Stimulated activated CD4-positive, alpha-beta T cell treated with anti-CD3 and anti-CD28 coated beads, Interleukin-1b, Interleukin-23, amount 100 ng/mL, for 1 hour (primary cell): ENCODE data around the gene PRMT5.
"Not testable (repeated sequence)": the region's sequence is repeated elsewhere in the genome, so short reads cannot be mapped to it uniquely, and the experiment has no call there.

Experiments
- DNase-seq, 2 donors: peaks; one replicate each; pipeline ENCODE4 v3.0.0-alpha.2; 2020; ENCODE audit warnings: low read depth in 2 of 2

PRMT5 gene

GRCh38 chr14:22929104-22929960 is at the start of gene PRMT5:
Gene PRMT5, minus strand, starts transcription at chr14:22929376. Its CDS starts 15 bp downstream, at chr14:22929361.
- peak; percentile 95 to 98 for DNase-seq

DNA sequence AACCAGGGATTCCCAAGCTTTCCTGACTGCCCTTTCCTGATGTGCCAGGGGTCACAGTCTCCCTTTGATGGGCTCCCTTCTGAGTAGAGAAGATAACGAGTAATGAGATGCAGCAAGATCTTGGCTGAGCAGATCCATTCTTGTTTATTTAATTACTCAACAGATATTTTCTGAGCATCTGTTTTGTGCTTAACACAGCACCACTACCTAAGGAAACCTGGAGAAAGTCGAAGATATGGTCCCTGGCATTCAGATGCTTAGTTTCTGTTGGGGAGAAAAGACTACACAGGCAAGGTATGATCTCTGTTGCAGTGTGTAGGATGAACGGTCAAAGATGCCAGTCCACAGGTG is 49.3 kb upstream of the PRMT5 start:
- DNase-seq: no peak

DNA sequence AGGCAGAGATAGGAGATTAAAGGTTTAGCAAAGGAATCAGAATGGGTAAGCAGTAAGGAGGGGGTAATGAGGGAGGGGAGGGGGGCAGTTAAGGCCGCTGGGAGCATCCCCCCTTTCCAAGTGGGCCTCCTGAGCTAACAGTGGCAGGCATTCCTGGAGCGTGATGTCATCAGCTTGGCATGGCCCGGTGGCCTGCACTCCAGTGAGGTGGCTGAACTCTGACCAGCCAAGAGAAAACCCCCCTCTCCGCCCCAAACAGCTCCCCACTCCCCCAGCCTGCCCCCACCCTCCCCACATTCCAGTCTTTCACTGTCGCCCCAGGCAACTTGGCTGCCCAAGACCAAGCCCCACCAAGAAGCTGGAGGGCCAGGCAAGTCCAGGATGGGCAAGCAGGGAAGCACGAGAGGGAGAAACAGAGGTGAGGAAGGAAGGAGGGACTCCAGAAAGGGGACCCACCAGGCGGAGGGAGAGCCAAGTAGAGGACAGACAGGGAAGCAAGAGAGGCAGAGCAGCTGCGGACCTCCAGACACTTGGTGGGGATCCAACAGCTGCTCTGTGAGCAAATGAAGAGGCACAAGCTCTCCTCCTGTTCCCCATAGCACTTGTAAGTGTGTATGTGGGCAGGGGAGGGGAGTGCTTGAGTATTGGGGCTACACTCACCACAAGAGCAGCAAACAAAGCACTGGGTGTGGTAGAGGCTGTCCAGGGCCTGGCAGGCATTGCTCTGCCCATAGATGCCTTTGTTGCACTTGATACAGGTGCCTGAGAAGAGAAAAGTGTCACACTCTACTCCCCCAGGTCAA is 48.7 kb upstream of the PRMT5 start:
- DNase-seq: no peak

DNA sequence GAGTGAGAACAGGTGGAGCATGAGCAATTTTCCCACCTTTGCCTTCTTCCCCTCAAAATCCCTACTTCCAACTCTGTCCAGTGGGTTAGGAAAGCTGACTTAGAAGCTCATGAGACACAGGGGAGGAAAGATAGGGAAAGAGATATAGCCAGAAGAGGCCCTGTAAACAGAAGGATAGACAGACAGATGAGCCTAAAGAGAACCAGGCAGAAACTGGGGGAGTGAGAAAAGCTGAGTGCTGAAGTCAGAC is 48.2 kb upstream of the PRMT5 start:
- DNase-seq: no peak

DNA sequence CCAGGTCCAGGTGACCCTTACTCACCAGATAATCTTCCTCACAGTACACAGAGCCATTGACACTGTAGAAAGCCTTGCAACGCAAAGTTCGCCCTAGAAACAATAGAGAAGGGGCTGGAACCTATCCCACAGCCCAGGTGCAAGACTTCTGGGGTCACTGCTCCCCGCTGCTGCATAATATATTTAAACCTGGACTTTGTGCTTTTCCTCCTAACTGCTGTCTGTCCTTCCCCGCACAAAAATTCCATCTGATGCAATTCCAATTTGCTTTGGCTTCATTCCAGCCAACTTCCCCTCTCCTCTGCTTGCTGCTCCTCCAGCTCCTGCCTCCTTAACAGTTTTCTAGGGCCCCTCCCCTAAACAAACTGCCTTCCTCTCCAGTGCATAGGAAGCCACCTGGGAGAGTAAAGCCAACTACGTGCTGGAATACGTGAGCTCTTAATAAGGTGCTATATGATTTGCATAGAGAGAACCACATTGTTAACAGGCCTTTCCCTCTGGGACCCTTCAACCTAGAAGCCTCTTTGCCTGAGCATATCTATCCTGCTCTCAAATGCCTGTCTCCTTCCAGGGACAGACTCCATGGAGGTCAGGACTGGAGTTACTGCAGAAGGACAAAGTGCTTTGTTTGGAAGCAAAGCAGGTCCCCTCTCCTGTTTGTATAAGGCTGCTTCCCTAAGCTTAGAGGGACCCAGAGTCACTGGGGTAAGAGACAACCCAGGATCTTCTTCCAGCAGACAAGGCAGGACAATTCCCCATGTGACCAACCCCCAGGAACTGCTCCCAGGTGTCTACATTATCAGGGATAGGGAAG is 47.7 kb upstream of the PRMT5 start:
- no peak for DNase-seq

GRCh38 chr14:22974530-22975313 is 45.5 kb upstream of the PRMT5 start:
- no peak for DNase-seq

DNA sequence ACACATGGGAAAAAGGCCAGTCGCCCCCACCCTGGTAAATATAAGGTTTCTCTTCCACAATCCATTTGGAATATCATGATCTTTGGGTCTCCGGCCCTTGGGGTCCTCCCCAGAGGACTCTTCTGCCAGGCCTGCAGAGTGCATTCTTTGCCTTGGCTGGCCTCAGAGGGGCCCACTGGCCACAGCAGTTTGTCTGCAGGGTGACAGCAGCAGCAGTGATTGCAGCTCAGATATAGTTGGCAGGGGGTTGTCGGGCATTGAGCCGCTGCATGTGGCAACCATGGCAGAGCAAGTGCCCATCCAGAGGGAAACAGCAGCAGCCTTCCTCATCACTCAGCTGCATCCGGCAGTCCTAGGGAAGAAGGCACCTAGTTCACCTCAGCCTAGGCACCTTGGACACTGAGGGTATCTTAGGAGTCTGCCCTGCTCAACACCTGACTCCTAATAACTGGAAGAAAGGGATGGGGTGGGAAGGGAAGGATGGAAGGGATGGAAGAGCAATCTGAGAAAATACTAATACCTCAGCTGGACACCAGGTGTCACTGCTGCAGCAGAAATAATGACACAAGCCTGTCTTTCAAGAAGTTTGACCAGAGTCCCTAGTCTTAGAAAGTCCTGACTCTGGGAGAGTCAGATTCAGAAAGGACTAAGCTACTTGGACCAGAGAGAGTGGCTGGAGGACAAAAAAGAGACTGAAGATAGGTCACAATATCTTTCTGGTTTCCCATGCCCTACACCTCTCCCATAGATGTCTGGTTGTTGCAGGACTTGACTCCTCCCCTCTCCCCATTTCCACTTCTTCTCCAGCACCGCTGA is 44.2 kb upstream of the PRMT5 start:
- DNase-seq: no peak

DNA sequence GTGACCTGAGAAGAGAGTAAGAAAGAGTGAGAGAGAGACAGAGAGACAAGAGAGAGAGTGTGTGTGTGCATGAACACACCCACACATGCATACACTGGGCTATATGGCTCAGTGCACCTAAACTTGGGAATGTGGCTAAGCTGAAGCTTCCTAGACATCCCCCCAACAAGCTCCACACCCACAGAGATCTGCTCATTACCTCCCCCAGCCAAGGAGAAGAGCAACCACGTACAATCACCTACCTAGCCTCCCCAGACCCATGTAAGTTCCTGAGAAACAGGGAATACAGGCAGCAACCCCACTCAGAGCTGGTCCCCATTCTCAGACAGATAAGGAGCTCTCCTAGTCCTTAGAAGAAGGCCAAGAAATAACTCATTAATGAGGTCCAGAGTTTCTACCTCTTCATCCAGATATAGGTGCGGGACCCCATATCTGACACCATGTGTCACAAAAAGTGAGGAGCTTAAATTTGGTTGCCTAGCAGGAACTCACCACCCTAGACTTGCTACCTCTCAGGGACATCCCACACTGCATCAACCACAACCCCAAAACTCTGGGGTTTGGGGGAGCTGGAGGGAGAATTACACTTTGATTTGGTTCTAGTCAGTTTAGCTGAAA is 43.2 kb upstream of the PRMT5 start:
- no peak for DNase-seq

- no peak for DNase-seq
Observed at GRCh38 chr14:22971152-22971551, 42.0 kb upstream of the PRMT5 start.

DNA sequence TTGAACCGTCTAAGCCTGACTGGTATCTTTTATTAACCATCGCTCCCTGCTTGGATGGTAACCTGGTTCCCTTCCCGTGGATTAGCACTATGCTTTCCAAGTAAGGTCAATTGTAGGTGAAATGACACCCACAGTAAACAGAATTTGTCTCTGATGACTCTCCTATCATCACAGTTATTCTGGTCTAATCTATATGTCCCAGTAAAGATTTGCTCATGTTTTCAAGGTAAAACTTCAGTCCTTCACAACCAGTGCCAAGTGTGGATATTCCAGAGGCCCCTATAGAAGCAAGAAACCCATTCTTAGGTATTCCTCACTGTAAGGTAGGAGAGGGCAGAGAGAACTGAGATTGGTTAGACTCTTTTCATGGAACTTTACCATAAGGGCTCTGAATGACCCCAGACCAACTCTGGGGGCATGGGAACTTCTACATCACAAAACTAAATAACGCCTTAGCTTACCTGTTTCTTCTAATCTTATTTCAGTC is 37.6 kb upstream of the PRMT5 start:
- DNase-seq: no peak

DNA sequence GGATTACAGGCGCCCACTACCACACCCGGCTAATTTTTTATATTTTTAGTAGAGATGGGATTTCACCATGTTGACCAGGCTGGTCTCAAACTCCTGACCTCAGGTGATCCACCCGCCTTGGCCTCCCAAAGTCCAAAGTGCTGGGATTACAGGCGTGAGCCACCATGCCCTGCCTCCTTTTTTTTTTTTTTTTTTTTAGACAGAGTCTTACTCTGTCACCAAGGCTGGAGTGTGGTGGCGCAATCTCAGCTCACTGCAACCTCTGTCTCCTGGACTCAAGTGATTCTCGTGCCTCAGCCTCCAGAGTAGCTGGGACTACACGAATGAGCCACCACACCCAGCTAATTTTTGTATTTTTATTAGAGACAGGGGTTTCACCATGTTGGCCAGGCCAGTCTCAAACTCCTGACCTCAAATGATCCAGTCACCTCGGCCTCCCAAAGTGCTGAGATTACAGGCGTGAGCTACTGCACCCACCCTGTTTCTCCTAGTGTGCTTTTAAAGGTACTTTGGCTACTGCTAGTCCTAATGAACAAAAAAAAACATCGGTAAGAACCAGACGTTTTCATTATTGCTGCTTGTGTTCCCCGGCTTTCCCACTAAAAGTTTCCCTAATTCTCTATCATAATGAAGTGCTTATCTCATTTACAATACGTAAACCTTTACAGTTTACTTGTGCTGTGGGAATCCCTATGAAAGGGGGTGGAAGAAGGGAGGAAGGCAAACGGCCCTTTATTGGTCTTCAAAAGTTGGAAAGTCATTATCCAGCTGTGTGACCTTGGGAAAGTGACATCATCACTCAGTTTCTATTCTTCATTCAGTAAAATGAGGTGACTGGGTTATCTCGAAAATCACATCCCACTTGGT is 37.0 kb upstream of the PRMT5 start:
- DNase-seq: not testable (repeated sequence)

DNA sequence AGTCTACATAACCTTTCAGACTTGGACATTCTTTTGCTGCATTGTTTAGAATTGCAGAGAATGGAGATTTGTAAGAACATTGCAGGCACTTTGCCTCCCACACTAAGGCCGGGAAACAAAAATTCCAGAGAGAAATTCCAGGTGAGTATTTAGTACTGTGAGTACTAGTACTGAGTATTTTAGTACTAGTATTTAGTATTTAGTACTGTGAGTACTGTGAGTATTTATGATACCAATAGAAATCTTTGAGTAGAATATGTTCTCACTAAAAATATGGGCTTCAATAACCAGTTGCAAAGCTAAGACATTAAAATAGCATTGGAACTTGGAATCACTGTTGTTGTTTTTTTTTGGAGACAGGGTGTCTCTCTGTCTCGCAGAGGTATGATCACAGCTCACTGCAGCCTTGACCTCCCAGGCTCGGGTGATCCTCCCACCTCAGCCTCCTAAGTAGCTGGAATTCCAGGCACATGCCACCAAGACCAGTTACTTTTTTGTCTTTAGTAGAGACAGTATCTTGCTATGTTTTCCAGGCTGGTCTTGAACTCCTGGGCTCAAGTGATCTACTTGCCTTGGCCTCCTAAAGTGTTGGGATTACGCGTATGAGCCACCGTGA is 33.0 kb upstream of the PRMT5 start:
- no peak for DNase-seq

DNA sequence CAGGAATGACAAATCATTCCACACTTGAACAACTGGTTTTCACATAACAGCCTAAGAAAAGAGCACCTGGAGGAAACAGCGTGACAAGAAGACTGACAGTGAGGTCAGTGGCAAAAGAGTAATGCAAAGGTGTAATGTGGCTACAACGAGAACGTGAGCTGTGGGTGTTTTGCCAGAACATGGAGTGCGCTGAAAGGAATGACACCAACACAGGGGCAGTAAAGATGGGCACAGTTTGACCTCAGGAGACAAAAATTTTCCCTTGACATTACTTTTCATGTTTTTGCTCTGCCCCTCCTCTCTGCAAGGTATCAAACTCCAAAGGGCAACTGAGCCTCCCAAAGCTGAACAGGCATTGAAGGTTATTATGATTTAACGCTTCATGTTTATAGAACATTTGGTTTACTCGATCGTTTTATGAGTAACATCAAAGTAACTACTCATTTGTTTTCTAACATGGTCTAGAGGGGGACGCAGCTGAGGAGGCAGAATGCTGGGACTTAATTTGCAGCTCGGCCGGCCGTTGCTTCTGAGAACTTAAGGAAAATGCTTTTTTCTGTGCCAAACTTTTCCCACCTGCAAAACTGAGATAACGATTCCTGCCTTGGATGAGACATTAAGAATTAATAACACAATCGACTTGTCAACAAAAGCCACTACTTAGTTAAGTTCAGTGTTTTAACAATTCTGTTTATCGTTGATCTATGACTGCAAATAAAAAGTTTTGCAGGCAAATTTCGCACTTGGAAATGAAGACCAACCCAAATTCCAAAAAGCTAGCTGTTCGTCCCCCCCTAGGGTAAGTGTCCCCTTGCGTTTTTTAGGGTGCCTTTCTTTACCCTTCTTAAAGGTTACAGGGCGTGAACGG is 26.8 kb upstream of the PRMT5 start:
- no peak for DNase-seq

DNA sequence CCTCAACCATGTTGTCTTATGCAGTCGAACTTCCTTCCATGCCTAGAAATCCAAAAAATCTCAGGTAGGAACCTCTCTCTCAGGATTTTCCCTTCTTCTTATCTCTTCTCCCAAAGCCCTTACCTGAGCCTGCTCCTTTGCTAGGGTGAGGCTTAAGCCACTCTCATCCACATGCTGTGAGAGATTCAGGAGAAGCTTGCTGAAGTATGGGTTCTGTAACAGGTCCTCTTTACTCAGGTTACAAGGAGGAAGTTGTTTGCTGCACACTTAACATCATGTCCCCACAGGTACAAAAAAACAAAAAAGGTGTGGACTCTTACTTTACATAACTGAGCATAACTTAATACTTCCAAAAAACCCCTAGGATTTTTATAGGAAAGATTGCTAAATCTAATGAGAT is 23.2 kb upstream of the PRMT5 start:
- no peak for DNase-seq

- not testable (repeated sequence) for DNase-seq
Observed at GRCh38 chr14:22951795-22952194, 22.6 kb upstream of the PRMT5 start.

GRCh38 chr14:22945642-22946041 is 16.5 kb upstream of the PRMT5 start:
- DNase-seq: no peak

GRCh38 chr14:22939684-22940083 is 10.5 kb upstream of the PRMT5 start:
- no peak for DNase-seq

- no peak for DNase-seq
Observed at GRCh38 chr14:22935156-22935555, 6.0 kb upstream of the PRMT5 start.
